ENCODE data around the gene ZNF225. TPM values are rescaled to one million over a fixed set of nuclear protein-coding genes. Genes with fewer than 3 reads are reported as not detected.

The ZNF225 gene
- 4.5 and 7.3 TPM in 2 replicates for total RNA-seq

DNA sequence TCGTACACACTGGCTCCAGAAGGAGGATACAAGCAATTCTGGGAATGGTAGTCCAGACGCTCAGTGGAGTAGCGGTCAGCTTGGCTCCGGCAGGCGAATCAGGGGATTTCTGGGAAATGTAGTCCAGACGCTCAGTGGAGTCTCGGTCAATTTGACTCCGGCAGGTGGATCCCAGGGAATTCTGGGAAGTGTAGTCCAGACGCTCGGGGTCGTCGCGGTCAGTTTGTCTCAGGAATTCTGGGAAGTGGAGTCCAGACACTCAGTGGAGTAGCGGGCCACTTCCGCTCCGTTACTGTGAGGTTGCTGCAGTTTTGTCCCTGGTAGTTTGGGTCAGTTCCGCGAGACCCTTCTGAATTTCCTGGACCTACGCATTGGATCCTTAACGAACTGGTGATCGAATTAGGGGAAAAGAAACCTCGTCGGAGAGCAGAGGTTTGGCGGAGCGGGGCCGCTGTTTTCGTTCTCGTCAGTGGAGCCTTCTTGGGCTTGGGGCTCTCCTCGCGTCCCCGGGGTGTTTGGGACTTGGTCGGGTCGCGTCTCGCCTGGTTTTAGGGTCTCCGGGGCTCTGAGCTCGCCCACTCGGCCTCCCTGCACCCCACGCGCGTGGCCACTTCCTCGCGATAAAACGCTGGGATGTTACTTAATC is at the start of gene ZNF225:
Gene ZNF225 (plus strand): TSS at position 262 of the 646 bp plus-strand sequence. CDS start 2,429 bp downstream, outside the sequence.
- TF ChIP-seq, protein P1, sequence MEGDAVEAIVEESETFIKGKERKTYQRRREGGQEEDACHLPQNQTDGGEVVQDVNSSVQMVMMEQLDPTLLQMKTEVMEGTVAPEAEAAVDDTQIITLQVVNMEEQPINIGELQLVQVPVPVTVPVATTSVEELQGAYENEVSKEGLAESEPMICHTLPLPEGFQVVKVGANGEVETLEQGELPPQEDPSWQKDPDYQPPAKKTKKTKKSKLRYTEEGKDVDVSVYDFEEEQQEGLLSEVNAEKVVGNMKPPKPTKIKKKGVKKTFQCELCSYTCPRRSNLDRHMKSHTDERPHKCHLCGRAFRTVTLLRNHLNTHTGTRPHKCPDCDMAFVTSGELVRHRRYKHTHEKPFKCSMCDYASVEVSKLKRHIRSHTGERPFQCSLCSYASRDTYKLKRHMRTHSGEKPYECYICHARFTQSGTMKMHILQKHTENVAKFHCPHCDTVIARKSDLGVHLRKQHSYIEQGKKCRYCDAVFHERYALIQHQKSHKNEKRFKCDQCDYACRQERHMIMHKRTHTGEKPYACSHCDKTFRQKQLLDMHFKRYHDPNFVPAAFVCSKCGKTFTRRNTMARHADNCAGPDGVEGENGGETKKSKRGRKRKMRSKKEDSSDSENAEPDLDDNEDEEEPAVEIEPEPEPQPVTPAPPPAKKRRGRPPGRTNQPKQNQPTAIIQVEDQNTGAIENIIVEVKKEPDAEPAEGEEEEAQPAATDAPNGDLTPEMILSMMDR (IDR thresholded peaks at IDR 0.05; ENCODE audit: insufficient read depth, low read depth, low read length), result no peak
- H3K4me3 ChIP-seq (ENCODE audit: low read depth, low read length), result peak within 1 kb of the TSS; percentile 90
- peak; percentile 99 for DNase-seq (ENCODE audit: low read depth)

DNA sequence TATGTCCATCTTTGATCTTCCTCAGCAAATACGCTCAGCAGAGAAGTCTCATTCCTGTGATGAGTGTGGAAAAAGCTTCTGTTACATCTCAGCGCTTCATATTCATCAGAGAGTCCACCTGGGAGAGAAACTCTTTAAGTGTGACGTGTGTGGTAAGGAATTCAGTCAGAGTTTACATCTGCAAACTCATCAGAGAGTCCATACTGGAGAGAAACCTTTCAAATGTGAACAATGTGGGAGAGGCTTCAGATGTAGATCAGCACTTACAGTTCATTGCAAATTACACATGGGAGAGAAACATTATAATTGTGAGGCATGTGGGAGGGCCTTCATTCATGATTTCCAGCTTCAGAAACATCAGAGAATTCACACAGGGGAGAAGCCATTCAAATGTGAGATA is 46.9 kb upstream of the ZNF225 start:
- no peak overlapping the region for H3K4me3 ChIP-seq (ENCODE audit: low read depth, low read length)
- TF ChIP-seq, protein P1 (IDR thresholded peaks at IDR 0.05; ENCODE audit: insufficient read depth, low read depth, low read length), result no peak
- no peak for DNase-seq (ENCODE audit: low read depth)

DNA sequence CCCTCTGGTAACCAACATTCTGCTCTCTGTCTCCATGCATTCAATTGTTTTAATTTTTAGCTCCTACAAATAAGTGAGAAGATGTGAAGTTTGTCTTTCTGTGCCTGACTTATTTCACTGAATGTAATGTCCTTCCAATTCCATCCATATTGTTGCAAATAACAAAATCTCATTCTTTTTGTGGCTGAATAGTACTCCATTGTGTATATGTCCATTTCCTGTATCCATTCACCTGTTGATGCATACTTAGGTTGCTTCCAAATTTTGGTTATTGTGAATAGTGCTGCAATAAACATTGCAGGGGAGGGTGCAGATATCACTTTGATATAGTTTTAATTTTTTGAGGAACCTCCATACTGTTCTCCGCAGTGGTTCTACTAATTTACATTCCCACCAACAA is 43.8 kb upstream of the ZNF225 start:
- TF ChIP-seq, protein P1 (IDR thresholded peaks at IDR 0.05; ENCODE audit: insufficient read depth, low read depth, low read length), result no peak
- no peak for DNase-seq (ENCODE audit: low read depth)
- H3K4me3 ChIP-seq (ENCODE audit: low read depth, low read length), result no peak overlapping the region

DNA sequence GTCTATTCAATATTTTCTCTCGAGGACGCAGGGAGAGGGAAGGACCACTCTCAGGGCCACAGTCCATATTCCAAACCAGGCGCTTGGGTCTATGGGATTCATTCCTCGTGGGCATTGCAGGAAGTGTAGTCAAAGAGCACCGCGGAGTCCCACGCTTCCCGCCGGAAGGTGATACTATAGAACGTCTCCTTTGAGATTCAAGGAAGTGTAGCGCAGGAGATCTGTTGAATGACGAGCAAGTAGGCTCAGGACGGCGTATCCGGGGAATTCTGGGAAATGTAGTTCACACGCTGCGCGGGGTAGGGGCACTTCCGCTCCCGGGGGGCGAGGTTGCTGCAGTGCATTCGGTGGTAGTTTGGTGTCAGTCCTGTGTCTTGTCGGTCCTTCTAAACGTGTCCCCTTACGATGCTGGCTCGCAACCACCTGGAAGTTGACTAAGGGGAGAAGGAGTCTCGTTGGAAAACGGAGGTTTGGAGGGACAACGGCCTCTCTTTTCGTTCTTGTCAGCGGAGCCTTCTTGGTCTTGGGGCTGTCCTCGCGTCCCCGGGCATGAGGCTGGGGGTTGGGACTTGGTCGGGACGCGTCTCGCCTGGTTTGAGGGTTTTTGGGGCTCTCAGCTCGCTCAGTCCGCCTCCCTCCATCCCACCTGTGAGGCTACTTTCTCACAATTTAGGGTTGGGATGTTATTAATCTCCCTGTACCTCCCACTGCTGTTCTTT is 41.2 kb upstream of the ZNF225 start, which contains the start of gene ZNF284:
Gene ZNF284 (plus strand): TSS at position 336 of the 719 bp plus-strand sequence. CDS start 4,231 bp downstream, outside the sequence.
- DNase-seq (ENCODE audit: low read depth), result peak; percentile 92
- H3K4me3 ChIP-seq (ENCODE audit: low read depth, low read length), result peak within 1 kb of the TSS; percentile 81
- TF ChIP-seq, protein P1 (IDR thresholded peaks at IDR 0.05; ENCODE audit: insufficient read depth, low read depth, low read length), result no peak

DNA sequence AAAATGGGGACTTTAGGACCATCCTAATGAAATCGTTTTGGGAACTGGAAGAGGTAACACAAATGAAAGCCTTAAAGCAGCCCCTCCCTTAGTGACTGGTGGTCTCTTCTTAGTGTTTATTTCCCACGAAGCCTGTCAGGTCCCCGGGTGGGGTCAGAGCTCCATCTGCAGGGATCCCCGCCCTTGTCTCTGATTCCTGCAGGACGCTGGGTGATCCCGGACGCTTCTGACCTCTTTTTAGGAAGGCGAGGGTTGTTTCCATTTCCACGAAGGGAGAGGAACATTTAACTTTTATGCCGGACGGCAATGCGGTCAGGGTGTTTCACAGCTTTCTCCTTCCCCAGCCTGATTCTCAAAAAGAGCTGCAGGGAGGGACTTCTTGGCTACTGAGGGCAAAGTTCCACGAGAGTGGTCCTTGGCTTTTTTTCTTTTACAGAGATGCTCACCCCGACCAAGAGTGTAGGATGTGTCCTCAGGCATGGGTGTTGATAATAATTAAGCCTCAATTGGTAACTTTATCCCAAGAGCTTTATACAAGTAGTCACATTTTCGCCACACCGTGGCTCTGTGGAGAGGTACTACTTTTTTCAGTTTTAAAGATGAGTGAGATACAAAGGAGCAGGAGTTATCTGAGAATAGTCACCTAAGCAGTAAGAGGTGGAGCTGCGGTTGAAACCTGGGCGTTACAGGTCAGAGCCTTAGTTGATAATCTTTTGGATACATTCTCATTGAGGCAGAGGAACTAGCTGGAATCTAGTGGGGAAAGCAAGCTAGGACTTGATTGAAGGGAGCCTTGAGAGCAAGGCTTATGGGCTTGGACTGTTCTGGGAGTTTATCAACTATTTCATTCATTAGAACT is 40.4 kb upstream of the ZNF225 start:
- TF ChIP-seq, protein P1 (IDR thresholded peaks at IDR 0.05; ENCODE audit: insufficient read depth, low read depth, low read length), result no peak
- DNase-seq (ENCODE audit: low read depth), result peak; percentile 6
- H3K4me3 ChIP-seq (ENCODE audit: low read depth, low read length), result peak overlapping the region; percentile 81

DNA sequence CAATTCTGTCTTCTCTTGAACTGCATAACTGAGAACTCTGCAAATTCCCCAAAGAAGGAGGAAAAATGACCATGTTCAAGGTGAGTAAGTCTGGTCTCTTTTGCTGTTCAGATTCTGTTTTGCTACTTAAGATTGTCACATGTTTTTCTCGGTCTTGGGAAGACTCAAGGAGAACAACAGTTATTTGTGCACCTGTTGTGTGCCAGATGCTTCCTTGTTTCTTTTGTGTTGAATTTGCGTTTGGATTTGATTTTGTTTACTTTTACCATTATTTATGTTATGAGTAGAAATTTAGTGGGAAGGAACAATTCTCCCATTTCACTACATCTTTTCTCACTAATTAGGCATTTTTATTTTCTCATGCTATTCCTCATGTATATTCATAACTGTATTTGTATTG is 36.9 kb upstream of the ZNF225 start:
- no peak for DNase-seq (ENCODE audit: low read depth)
- no peak overlapping the region for H3K4me3 ChIP-seq (ENCODE audit: low read depth, low read length)
- TF ChIP-seq, protein P1 (IDR thresholded peaks at IDR 0.05; ENCODE audit: insufficient read depth, low read depth, low read length), result no peak

All from fibroblast of villous mesenchyme (primary cell).